Measurements from ENCODE around the gene KRTAP5-7.
A peak's percentile ranks its signal among the peaks of the same experiment; 100 is the strongest.

Gene KRTAP5-7

DNA sequence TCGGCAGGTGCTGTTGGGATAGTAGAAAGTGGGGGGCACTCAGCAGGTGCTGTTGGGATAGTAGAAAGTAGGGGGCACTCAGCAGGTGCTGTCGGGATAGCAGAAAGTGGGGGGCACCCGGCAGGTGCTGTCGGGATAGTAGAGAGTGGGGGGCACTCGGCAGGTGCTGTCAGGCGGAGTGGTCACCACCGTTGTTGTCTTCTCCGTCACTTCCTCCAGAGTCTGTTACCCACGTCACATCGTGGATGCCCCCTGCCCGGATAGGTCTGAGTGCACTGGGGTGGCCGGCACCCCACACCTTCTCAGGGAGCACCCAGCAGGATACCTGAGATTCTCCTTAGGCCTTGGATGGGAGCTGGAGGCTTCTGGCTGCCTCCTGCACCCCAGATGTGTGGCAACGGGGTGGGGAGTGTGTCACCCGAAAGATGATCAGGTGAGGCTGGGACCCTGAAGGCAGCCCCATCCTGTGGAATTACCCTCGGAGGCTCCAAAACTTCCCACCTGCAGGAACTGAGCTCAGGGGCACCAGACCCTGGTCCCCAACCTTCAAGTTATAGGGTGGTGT lies 24.1 kb upstream of the KRTAP5-7 start:
- TF ChIP-seq POLR2A (IDR thresholded peaks at IDR 0.05; ENCODE audit: low read length), result no peak
- TF ChIP-seq GATA1 (IDR thresholded peaks at IDR 0.05; ENCODE audit: low read depth, low read length), result no peak
- DNase-seq, result no peak

DNA sequence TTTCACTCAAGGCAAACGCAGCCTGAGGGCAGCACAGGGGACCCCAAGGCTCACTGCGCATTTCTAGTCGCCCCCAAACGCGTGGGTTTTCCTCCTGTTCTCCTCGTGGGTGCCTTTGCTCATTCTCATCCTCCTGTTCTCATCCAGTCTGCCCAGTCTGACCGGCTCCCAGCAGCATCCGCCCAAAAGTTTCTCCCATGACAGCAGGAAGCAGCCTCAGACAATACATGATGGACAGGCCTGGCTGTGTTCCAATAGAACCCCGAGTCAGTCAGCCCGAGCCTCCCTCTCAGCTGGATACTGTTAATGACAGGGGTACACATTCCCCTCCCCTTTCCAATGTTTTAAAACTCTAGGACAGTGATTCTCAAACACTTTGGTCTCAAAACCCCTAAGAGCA lies 22.5 kb upstream of the KRTAP5-7 start:
- no peak for DNase-seq
- no peak for TF ChIP-seq POLR2A (IDR thresholded peaks at IDR 0.05; ENCODE audit: low read length)
- no peak for TF ChIP-seq GATA1 (IDR thresholded peaks at IDR 0.05; ENCODE audit: low read depth, low read length)

DNA sequence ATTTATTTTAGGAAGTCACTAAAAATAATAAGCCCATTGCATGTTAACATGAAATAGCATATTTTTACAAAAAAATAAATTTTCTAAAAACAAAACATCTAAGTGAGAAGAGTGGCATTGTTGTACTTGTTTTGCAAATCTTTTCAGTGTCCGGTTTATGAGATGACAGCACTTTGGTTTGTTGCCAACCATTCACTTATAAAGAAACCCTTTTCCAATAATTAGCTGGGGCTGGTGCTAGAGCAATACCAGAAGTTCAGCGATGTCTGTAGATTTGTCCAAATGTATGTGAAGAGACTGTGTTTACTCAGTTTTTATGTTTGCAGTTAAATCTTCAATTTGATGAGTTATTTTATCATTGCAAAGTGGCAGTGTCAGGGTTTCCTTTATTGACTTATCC lies 22.1 kb upstream of the KRTAP5-7 start:
- DNase-seq, result no peak
- TF ChIP-seq GATA1 (IDR thresholded peaks at IDR 0.05; ENCODE audit: low read depth, low read length) (no peak), POLR2A (IDR thresholded peaks at IDR 0.05; ENCODE audit: low read length) (no peak)

DNA sequence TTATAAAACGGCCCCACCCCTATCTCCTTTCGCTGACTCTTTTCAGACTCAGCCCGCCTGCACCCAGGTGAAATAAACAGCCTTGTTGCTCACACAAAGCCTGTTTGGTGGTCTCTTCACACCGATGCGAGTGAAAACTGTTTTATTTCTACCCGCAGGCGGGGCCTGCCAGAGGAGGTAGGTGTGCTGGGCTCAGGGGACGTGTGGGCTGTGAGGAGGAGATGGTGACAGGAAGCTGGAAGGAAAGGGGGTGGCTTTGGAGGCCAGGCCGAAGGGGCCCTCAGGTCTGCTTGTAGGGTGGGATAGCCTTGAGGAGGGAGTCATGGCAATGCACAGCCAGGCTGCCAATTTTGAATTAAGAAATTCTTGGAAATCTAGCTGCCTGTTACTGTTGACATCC lies 21.3 kb upstream of the KRTAP5-7 start:
- DNase-seq, result no peak
- no peak for TF ChIP-seq GATA1 (IDR thresholded peaks at IDR 0.05; ENCODE audit: low read depth, low read length)
- no peak for TF ChIP-seq POLR2A (IDR thresholded peaks at IDR 0.05; ENCODE audit: low read length)

DNA sequence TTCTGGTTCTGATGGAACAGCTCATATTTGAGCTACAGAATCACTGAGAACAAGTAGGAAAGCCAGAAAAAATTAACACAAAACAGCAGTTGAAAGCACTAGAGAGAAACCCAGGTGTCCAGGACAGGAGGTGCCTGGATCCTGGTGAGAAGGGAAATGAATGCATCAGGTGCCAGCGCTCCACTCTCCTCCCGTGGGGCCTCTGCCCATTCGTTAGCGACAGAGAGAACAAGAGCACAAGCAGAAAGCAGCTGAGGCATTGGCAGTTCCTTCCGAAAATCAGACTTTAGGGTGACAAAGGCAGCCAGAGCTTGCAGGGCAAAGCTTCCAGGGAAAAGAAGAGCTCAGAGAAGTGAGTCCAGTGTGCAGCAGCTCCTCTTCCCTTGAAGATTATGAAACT lies 20.0 kb upstream of the KRTAP5-7 start:
- TF ChIP-seq POLR2A (IDR thresholded peaks at IDR 0.05; ENCODE audit: low read length) (no peak), GATA1 (IDR thresholded peaks at IDR 0.05; ENCODE audit: low read depth, low read length) (no peak)
- DNase-seq, result no peak

DNA sequence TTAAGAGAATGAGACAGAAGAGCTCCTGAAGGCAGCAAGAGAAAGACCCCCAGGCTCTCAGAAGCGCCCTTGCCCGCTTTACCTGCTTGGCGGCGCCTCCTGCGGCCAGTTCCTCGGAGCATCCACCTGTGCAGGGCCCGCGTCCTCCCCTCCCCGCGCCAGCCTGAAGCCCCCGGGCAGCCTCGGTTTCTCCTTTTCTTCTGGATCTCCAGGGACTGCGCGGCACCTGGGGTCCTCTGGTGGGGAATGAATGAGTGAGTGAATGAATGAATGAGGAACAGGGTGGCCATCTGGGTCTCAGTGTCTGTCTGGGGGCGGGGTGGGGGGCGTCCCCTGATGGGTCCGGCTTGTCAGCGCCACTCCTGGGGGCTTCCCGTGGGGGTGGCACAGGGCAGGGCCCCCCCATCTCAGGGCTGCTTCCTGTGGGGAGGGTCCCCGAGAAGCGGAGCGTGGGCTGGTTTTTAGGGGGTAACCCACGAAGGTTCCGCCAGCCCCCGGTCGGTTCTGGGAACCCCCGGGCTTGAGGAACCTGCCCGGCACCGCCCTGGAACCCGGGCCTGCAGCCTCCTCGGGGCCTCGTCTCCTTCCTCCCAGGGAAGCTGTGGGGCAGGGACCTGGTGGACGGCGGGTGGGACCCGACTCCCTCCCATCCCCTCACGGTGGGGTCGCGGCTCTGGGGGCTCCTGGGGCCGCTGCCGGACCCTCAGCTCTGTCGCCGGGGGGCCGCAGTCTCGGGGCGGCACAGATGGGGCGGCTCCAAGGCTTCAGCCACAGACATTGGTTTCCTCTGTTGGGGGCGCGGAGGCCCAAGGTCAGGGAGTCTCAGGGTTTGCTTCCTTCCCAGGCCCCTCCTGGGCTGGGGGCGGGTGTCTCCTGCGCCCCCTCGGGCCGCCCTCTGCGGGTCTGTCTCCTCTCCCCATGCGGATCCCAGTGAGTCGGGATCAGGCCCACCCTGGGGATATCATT lies 8.3 kb upstream of the KRTAP5-7 start:
- no peak for DNase-seq
- TF ChIP-seq POLR2A (IDR thresholded peaks at IDR 0.05; ENCODE audit: low read length) (no peak), GATA1 (IDR thresholded peaks at IDR 0.05; ENCODE audit: low read depth, low read length) (no peak)

DNA sequence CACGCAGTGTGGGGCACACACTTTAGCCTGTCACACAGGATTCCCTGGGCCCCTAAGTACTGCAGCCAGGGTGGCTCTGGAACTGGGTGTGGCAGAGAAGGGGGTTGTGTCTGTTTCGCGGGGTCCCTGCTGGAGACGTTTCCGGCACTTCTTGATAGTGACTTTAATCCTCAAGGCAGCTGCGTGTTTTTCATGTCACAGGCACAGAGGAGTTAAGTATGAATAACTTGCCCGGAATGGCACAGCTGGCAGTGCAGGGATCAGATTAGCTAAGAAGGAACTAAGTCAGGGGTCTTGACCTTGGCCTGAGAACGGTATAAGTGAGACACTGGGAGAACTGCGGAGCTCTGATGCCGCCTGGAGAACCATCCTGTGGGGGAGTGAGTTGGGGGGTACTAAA lies 7.5 kb upstream of the KRTAP5-7 start:
- no peak for DNase-seq
- TF ChIP-seq GATA1 (IDR thresholded peaks at IDR 0.05; ENCODE audit: low read depth, low read length) (no peak), POLR2A (IDR thresholded peaks at IDR 0.05; ENCODE audit: low read length) (no peak)

DNA sequence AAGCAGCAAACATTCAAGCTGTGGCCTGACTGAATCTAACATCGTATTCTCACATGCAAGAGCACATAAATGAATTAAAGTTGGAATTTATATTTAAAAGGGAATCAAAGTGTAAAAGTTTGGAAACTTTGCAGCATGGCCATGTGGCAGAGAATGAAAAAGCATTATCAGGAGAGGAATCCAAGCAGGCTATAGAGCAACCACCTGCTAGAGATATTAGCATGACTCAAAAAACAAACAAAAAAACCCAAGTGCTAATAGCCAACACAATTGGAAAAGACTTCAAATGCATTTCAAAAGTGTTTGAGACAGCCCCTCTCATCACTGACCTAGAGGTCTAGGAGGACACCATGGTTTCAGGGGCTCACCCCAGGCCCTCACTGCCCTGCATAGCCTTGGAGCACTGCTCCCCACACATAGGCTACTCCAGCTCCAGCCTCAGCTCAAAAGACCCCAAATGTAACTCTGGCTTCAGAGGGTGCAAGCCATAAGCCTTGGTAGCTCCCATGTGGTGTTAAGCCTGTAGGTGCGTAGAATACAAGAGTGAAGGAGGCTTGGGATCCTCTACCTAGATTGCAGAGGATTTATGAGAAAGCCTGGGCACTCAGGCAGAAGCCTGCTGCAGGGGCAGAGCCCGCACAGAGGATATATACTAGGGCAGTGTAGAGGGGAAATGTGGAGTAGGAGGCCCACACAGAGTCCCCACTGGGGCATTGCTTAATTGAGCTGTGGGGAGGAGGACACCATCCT lies 1.7 kb upstream of the KRTAP5-7 start:
- TF ChIP-seq POLR2A (IDR thresholded peaks at IDR 0.05; ENCODE audit: low read length) (no peak), GATA1 (IDR thresholded peaks at IDR 0.05; ENCODE audit: low read depth, low read length) (no peak)

DNA sequence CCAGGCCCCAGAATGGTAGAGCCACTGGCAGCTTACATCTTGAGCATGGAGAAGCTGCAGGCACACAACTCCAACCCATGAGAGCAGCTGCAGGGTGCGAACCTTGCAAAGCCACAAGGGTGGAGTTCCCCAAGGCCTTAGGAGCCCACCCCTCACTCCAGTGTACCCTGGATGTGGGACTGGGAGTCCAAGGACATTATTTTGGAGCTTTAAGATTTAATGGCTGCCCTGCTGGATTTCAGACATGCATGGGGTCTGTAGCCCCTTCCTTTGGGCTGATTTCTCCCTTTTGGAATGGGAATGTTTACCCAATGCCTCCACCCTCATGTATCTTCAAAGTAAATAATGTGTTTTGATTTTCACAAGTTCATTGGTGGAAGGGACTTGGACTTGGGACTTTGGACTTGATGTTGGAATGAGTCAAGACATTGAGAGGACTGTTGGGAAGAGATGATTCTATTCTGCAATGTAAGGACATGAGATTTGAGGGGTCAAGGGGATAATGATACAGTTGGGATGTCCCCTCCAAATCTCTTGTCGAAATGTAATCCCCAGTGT lies 1.1 kb upstream of the KRTAP5-7 start:
- TF ChIP-seq GATA1 (IDR thresholded peaks at IDR 0.05; ENCODE audit: low read depth, low read length) (no peak), POLR2A (IDR thresholded peaks at IDR 0.05; ENCODE audit: low read length) (no peak)
- no peak for DNase-seq

More for the DNA sequence above, 1.7 kb upstream of the KRTAP5-7 start:
- DNase-seq, result no peak

DNA sequence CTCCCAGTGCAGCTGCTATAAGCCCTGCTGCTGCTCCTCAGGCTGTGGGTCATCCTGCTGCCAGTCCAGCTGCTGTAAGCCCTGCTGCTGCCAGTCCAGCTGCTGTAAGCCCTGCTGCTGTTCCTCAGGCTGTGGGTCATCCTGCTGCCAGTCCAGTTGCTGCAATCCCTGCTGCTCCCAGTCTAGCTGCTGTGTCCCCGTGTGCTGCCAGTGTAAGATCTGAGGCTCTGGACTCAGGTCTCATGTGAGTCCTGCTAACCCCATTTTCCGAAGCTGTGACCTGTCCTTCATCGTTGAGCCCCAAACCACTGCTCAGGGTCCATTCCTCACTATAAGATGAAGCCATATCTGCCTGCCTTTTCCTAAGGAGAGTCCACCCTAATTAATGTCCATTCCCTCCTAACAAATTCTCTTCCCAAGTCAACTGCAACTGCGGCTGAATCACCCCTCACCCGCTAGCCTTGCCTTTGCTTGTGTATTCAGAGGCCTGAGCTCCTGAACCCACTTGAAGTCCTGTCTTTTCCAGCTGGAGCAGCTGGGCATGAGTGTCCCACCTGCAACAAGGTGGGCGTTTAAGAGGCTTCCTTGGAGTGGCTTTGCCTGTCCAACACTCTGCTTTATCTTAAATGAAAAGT lies 626 bp downstream of the KRTAP5-7 start:
- no peak for DNase-seq
- TF ChIP-seq POLR2A (IDR thresholded peaks at IDR 0.05; ENCODE audit: low read length), result no peak
- no peak for TF ChIP-seq GATA1 (IDR thresholded peaks at IDR 0.05; ENCODE audit: low read depth, low read length)

DNA sequence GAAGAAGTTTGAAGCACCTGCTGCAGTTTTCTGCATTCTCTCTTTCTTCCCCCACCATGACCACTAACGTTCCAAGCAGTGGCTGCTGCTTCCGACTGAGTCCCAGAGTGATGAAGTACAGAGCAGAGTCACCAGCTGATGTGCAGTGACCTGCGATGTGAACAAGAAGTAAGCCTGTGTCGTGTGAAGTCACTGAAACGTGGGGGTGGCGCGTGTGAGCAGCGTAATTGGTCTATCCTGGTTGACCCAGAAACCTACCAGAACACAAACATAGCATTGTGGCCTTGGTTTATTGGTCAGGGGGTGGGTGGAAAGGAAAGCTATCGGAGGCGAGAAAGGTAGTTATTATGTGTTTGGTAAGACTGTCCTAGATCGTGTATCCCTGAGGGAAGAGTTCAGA lies 3.5 kb downstream of the KRTAP5-7 start:
- no peak for TF ChIP-seq POLR2A (IDR thresholded peaks at IDR 0.05; ENCODE audit: low read length)
- no peak for TF ChIP-seq GATA1 (IDR thresholded peaks at IDR 0.05; ENCODE audit: low read depth, low read length)
- DNase-seq, result no peak

DNA sequence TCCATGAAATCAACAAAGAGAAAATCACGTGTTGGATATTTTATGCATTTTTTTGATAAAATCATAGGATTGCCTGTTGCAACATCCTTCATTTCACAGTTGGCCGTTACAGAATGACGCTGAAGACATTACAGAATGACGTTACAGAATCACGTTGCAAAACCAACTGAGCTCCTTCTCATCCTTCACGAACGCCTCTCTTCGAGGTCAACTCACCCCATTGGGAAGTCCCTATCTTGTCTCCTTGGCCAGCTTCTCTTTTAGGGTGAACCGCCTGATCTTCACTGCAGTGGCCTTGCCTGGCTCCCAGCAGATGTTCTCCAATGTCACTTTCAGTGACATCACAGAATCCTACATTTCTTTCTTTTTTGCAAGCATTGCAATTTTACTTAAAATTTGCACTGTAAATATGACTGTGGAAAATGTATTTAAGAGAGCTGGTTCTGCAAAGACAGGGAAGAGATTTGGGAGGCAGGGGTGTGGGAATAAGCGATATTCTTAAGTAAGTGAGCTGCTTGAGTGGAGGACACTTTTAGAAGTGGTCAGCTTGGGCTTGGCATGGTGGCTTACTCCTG lies 5.1 kb downstream of the KRTAP5-7 start:
- TF ChIP-seq GATA1 (IDR thresholded peaks at IDR 0.05; ENCODE audit: low read depth, low read length), result no peak
- no peak for TF ChIP-seq POLR2A (IDR thresholded peaks at IDR 0.05; ENCODE audit: low read length)
- DNase-seq, result no peak

DNA sequence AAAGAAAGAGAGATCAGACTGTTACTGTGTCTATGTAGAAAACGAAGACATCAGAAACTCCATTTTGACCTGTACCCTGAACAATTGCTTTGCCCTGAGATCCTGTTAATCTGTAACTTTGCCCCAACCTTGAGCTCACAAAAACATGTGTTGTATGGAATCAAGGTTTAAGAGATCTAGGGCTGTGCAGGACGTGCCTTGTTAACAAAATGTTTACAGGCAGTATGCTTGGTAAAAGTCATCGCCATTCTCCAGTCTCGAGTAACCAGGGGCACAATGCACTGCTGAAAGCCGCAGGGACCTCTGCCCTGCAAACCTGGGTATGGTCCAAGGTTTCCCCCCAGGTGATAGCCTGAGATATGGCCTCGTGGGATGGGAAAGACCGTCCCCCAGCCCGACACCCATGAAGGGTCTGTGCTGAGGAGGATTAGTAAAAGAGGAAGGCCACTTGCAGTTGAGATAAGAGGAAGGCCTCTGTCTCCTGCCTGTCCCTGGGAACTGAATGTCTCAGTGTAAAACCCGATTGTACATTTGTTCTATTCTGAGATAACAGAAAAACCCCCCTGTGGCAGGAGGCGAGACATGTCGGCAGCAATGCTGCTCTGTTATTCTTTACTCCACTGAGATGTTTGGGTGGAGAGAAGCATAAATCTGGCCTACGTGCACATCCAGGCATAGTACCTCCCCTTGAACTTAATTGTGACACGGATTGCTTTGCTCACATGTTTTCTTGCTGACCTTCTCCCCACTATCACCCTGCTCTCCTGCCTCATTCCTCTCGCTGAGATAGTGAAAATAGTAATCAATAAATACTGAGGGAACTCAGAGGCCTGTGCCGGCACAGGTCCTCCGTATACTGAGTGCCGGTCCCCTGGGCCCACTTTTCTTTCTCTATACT lies 7.9 kb downstream of the KRTAP5-7 start:
- DNase-seq, result peak; percentile 7 to 63
